Fibroblast of peridontal ligament (primary cell): ENCODE data around the gene SLC24A3.

Source experiments
- DNase-seq: peaks from one replicate; pipeline ENCODE4 v3.0.0-alpha.2; 2010; ENCODE audit errors: extremely low read depth

The SLC24A3 gene

GRCh38 chr20:19713822-19714578 is 501.6 kb downstream of the SLC24A3 start:
- no peak for DNase-seq

- DNase-seq, result no peak
Measured at GRCh38 chr20:19714579-19714840, 502.1 kb downstream of the SLC24A3 start.

- no peak for DNase-seq
Measured at GRCh38 chr20:19715986-19716385, 503.5 kb downstream of the SLC24A3 start.

DNA sequence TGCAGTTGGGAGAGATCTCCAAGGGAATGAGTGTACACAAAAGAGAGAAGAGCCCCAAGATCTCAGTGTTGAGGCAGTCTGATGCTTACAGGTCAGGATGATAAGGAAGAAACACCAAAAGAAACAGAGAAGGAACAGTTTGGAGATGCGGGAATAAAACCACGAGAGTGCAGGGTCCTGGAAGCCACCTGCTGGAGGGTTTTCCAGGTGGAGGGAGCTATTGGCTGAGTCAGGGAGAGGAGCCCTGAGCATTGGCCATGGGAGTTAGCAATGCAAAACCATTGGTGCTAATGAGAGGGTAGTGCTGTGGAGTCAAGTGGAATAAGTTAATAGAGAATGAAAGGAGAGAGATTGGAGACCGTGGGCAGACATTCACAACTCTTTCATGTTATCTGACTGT is 506.4 kb downstream of the SLC24A3 start:
- DNase-seq, result no peak

DNA sequence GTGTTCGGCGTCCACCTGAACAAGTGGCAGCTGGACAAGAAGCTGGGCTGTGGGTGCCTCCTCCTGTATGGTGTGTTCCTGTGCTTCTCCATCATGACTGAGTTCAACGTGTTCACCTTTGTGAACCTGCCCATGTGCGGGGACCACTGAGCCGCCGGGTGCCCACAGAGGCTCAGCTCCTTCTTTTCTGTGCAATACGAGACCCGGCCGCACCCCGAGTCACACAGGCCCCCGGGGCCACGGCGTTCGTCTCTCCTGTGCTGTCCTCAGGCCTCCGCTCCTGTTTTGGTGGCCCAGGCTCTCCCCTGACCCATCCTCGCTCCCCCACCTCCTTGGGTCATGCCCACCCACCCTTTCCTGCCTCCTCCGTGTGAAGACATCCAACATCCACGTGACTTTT is 508.5 kb downstream of the SLC24A3 start:
- no peak for DNase-seq

GRCh38 chr20:19723051-19723450 is 510.6 kb downstream of the SLC24A3 start:
- no peak for DNase-seq

DNA sequence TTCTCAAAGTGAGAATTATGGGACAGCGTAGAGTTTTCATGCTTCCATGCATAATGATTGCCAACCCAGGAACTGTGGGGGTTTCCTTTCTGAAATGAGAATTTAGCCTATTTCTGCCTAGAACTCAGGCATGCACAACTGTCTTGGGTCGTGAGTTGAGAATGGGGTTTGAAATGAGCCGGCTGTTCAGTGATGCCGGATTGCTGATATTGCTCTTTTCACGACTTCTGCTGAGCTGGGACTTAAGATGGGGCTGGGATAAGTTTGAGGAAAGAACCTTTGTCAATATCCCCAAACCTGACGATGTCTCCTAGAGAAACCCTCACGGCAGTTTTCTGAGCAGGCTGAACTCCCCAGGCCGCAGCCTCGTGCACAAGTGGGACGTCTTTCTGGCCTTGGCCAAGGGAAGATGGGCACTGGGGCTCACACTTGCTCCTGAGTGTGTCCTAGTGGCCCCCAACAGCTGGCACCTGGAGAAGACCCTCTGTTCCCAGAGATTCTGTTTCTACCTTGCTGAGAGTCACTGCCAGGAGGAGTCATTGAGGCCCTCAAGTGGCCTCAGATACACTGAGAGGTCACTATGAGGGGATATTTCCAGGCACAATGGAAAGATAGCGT is 511.5 kb downstream of the SLC24A3 start:
- DNase-seq, result no peak

- no peak for DNase-seq
Measured at GRCh38 chr20:19725373-19725772, 512.9 kb downstream of the SLC24A3 start.

- DNase-seq, result peak; percentile 29
Measured at GRCh38 chr20:19725814-19726525, 513.5 kb downstream of the SLC24A3 start.

- DNase-seq, result no peak
Measured at GRCh38 chr20:19727251-19727847, 514.9 kb downstream of the SLC24A3 start.

GRCh38 chr20:19729672-19730071 is 517.2 kb downstream of the SLC24A3 start:
- DNase-seq, result no peak

DNA sequence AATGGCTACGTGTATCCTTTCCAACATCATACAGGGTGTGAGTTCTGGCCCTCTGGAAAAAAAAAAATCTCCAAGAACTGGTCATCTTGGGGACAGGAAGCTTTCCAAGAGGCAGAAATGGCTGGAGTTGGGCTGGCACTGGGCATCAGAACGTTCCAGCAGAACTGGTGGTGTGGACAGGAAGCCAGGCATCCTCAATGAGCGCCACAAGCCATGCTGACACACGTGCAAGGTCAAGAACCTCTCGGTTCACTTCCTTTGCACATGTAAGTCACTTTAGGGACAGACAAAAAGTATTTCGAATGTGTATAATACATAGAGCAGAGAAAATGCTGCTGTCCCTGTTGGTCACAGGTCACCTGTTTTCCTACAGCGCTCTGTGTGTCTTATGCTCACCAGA is 518.3 kb downstream of the SLC24A3 start:
- DNase-seq, result no peak

DNA sequence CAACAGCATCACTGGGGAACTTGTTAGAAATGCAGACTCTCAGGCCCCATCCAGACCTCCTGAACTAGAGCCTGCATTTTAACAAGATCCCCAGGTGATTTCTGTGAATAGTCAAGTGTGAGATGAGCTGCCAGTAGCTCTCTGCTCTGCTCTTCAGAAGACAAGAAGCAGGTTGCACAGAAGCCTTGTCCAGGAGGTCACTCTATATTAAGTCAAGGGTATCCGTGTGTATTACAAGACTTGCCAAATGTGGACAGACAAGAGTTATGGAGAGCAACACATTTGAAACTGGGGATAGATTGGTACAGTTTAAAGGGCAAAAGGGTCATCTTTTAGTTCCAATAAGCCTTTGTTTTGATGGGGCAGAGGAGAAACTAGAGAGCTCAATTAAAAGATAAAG is 522.4 kb downstream of the SLC24A3 start:
- DNase-seq, result no peak

- DNase-seq, result peak; percentile 82
Measured at GRCh38 chr20:19735446-19735845, 523.0 kb downstream of the SLC24A3 start.

GRCh38 chr20:19737025-19737424 is 524.6 kb downstream of the SLC24A3 start:
- peak; percentile 43 for DNase-seq

GRCh38 chr20:19738951-19739350 is 526.5 kb downstream of the SLC24A3 start:
- DNase-seq, result no peak

DNA sequence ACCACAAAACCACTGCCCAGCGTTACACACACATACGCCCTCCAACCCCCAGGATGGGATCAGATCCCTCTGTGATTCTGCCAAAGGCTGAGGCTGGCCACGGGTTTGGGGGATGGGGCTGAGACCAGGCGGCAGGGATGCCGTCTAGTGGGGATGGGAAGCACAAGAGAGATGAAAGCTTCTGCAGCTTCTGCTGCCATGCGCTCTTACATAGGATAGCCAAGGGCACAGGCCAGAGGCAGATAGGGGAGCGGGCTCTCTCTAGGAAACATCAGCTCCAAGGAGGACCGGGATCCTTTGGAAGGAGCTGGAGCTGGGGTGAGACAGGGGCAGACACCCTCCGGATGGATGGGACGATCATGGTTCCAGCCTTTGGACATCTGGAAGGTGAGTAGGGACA is 526.9 kb downstream of the SLC24A3 start:
- DNase-seq, result no peak

GRCh38 chr20:19740512-19740911 is 528.1 kb downstream of the SLC24A3 start:
- no peak for DNase-seq

DNA sequence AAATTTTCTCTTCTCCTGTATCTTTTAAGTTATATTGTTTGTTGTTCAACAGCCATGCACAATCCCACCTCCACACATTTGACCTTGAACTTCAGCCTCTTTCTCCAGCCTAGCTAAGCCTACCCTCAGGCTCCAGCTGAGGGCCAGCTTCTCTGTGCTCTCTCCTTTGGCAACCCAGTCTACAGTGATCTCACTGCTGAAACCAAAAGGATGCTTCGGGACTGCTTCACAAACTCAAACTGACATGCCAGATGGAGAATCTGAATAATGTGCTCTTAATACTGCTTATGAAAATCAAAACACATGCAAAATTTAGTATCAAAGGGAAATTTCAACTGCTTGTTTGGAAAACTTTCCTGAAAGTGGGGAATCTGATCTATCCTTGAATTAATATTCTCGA is 529.5 kb downstream of the SLC24A3 start:
- DNase-seq, result no peak

DNA sequence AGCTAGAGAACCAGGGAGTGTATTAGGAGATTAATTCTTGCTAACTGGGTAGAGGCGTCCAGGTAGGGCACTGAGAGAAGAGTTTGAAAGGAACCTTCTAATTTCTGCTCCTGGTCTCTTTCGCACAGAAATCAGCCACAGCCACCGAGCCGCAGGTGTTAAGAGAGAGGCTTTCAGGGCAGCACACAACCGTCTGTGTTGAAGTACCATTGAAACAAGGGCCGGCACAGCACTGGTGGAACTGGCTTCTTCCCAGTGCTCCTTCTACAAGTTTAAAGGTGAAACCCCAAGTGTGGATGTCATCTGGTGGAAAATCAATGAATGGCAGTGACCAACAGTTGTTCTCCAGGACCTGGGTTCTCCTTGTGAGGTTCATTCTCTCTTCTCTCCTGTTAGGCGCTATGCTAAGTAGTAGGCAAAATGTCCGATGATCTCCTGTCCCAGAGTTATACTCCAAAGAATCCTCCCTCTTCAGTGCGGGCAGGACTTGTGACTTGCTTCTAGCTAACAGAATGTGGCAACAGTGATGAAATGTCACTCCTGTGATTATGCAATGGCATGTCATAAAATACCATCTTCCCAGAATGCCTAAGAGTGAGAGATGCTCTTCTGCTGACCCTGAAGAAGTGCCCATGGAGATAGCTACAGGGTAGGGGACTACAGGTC is 530.7 kb downstream of the SLC24A3 start:
- no peak for DNase-seq

DNA sequence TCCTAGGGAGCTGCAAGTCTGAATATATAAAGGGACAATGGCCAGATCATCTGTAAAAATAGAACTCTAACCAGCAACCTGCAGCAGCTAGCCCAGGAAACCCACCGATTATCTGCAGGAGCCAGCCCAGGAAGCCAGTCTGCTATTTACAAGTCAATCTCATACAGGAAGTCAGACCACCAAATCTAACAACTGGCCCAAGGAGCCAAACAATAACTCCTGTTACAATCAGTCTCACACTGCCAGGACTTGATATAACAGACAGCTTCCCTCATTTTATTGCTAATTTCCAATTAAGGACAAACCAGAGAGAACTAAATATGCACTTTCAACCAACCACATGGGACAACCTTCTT is 531.2 kb downstream of the SLC24A3 start:
- DNase-seq, result no peak

DNA sequence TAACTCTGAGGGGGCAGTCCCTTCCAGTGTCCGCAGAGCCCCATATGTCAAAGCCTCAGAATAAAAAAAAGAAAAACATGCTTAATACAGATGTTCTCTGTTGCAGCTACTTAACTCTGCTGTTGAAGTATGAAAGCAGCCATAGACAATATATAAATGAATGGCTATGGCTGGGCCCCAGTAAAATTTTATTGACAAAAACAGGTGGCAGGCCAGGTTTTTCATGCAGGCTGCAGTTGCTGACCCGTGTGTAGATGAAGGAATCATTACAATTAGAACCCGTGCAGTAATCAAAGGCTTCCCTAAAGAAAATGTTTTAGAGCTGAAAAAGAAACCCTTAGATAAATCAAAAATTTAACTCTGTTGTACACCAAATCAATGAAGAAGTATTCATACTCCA is 532.7 kb downstream of the SLC24A3 start:
- DNase-seq, result no peak
